Naive thymus-derived CD4-positive, alpha-beta T cell (primary cell): ENCODE measurements around the gene GRIPAP1. TPM values are rescaled to one million over a fixed set of nuclear protein-coding genes. Genes with fewer than 3 reads are reported as not detected.

Source experiments
- ATAC-seq: fragments of 150-1000 bp; cut with Tn5 transposase; 2 replicates; pipeline ENCODE4 v1.10.0; 2021; ENCODE audit warnings: mild to moderate bottlenecking, moderate library complexity
- CTCF ChIA-PET: fragments of 350-600 bp; sonication (Branson Sonifier 250); formaldehyde crosslinking; loops from one replicate; lab custom pipeline; 2021; ENCODE audit warnings: antibody characterized with exemption; lab: Charles Lee
- POLR2A ChIA-PET: fragments of 350-600 bp; sonication (Branson Sonifier 250); formaldehyde crosslinking; loops from one replicate; lab custom pipeline; 2021; ENCODE audit warnings: antibody characterized with exemption, inconsistent platforms; lab: Charles Lee
- DNase-seq, 9 donors: peaks; one replicate each; pipeline versions ENCODE4 v3.0.0 to v3.0.0-alpha.2; 2020 to 2022; ENCODE audit warnings: mixed read lengths in 1 of 9
- H3K27ac ChIP-seq: one replicate; pipeline ENCODE4 v1.7.0; 2013; ENCODE audit warnings: mild to moderate bottlenecking, low read depth, low read length, moderate library complexity
- H3K27me3 ChIP-seq, 2 donors: one replicate each; pipeline ENCODE4 v1.7.0; 2013; ENCODE audit warnings: low read length in 2 of 2, mild to moderate bottlenecking in 2 of 2, moderate library complexity in 2 of 2; ENCODE audit not compliant: control insufficient read depth in 2 of 2, insufficient read depth in 2 of 2
- H3K36me3 ChIP-seq, 3 experiments: 1 replicate in 2 of 3; 2 replicates in 1 of 3; pipeline ENCODE4 v1.7.0; 2013; ENCODE audit warnings: low read length in 3 of 3, mild to moderate bottlenecking in 3 of 3, moderate library complexity in 1 of 3; ENCODE audit not compliant: insufficient read depth in 3 of 3, control insufficient read depth in 2 of 3
- H3K4me1 ChIP-seq, 2 donors: one replicate each; pipeline ENCODE4 v1.7.0; 2013; ENCODE audit warnings: low read length in 2 of 2, mild to moderate bottlenecking in 2 of 2, moderate library complexity in 1 of 2; ENCODE audit not compliant: control insufficient read depth in 2 of 2, insufficient read depth in 2 of 2
- H3K4me3 ChIP-seq: 2 replicates; pipeline ENCODE4 v1.7.0; 2013; ENCODE audit warnings: mild to moderate bottlenecking, low read length
- H3K9me3 ChIP-seq, 3 experiments: 1 replicate in 2 of 3; 2 replicates in 1 of 3; pipeline ENCODE4 v1.7.0; 2013; ENCODE audit warnings: low read length in 3 of 3; ENCODE audit not compliant: control insufficient read depth in 2 of 3
- H3K27ac Mint-ChIP-seq, 9 donors: one replicate each; pipeline ENCODE4 v1.8.0; 2020 to 2022; ENCODE audit warnings: mixed read lengths in 9 of 9, mild to moderate bottlenecking in 8 of 9, moderate library complexity in 5 of 9, inconsistent platforms in 2 of 9
- H3K27me3 Mint-ChIP-seq, 5 donors: one replicate each; pipeline ENCODE4 v1.8.0; 2021 to 2022; ENCODE audit warnings: mixed read lengths in 5 of 5, mild to moderate bottlenecking in 1 of 5
- H3K36me3 Mint-ChIP-seq, 5 donors: one replicate each; pipeline ENCODE4 v1.8.0; 2020 to 2022; ENCODE audit warnings: mixed read lengths in 5 of 5, mild to moderate bottlenecking in 3 of 5, inconsistent platforms in 1 of 5
- H3K4me1 Mint-ChIP-seq, 7 donors: one replicate each; pipeline ENCODE4 v1.8.0; 2020 to 2022; ENCODE audit warnings: mixed read lengths in 7 of 7, mild to moderate bottlenecking in 3 of 7, inconsistent platforms in 1 of 7
- H3K4me3 Mint-ChIP-seq, 10 donors: one replicate each; pipeline ENCODE4 v1.8.0; 2020 to 2022; ENCODE audit warnings: mild to moderate bottlenecking in 10 of 10, mixed read lengths in 10 of 10, moderate library complexity in 6 of 10, inconsistent platforms in 2 of 10
- H3K9me3 Mint-ChIP-seq, 11 donors: one replicate each; pipeline ENCODE4 v1.8.0; 2020 to 2022; ENCODE audit warnings: mixed read lengths in 11 of 11, mild to moderate bottlenecking in 4 of 11, inconsistent platforms in 1 of 11, moderate library complexity in 1 of 11
- intact Hi-C, 2 donors: fragments of 100-400 bp; cut with micrococcal nuclease; formaldehyde crosslinking; loops; one replicate each; pipeline ENCODE4 v1.15.1; 2023
- polyA plus RNA-seq, 2 donors: library from polyadenylated mRNA; unstranded; fragments of 300-500 nt; fragmentation: Illumina TruSeq; gene quantifications; one replicate each; pipeline ENCODE4 v1.2.3, GENCODE V29; 2021
- total RNA-seq, 6 experiments: library from RNA in 5 of 6; stranded (reverse) in 5 of 6; gene quantifications; 1 replicate in 5 of 6; 2 replicates in 1 of 6; pipeline ENCODE4 v1.2.3 and lab custom pipeline; 2021 to 2026

Gene GRIPAP1
- total and polyA plus RNA-seq, 7 experiments from 2014 or later: 13.6 to 108 (median 103) TPM

- H3K27me3 ChIP-seq: no peaks in the 10 kb centered on the region
- H3K36me3 ChIP-seq: peaks cover 0 to 27% (median 0%) of the 10 kb centered on the region in 3 experiments
- peaks cover 0 to 3% (median 0%) of the 10 kb centered on the region in 11 donors for H3K9me3 Mint-ChIP-seq
- no peaks in the 10 kb centered on the region for H3K9me3 ChIP-seq
- no peak overlapping the region for H3K27ac ChIP-seq
- H3K27me3 Mint-ChIP-seq: no peaks in the 10 kb centered on the region
- DNase-seq (no peak), ATAC-seq (no peak)
- H3K4me1 Mint-ChIP-seq: peaks cover 10 to 48% (median 39%) of the 10 kb centered on the region in 7 donors
- POLR2A ChIA-PET: interaction anchor here (0.9 kb wide), 1 partner anchor 41 kb away, joined by 3 read pairs; no protein-coding TSS in a partner anchor
- intact Hi-C loops: no loop called here
- CTCF ChIA-PET: no interaction called here
- H3K36me3 Mint-ChIP-seq: peaks cover 4 to 35% (median 22%) of the 10 kb centered on the region in 5 donors
- H3K4me3 ChIP-seq: no peak overlapping the region
- no peak overlapping the region for H3K27ac Mint-ChIP-seq
- H3K4me3 Mint-ChIP-seq: no peak overlapping the region
- peaks cover 9 to 10% of the 10 kb centered on the region in 2 donors for H3K4me1 ChIP-seq
Observed at GRCh38 chrX:48999030-48999429, 3.0 kb downstream of the GRIPAP1 start.

GRCh38 chrX:48998391-48998790, 3.7 kb downstream of the GRIPAP1 start:
- no peak overlapping the region for H3K4me3 ChIP-seq
- no peak for DNase-seq
- no peak overlapping the region for H3K27ac ChIP-seq
- peaks cover 0 to 3% (median 0%) of the 10 kb centered on the region in 11 donors for H3K9me3 Mint-ChIP-seq
- no peak for ATAC-seq
- peaks cover 6 to 35% (median 22%) of the 10 kb centered on the region in 5 donors for H3K36me3 Mint-ChIP-seq
- no peaks in the 10 kb centered on the region for H3K9me3 ChIP-seq
- CTCF ChIA-PET: no interaction called here
- intact Hi-C loops: no loop called here
- peaks cover 10 to 46% (median 36%) of the 10 kb centered on the region in 7 donors for H3K4me1 Mint-ChIP-seq
- peak overlapping the region in 4 of 9 donors; percentile 14 to 89 (median 39) for H3K27ac Mint-ChIP-seq
- H3K27me3 ChIP-seq: no peaks in the 10 kb centered on the region
- H3K27me3 Mint-ChIP-seq: no peaks in the 10 kb centered on the region
- H3K36me3 ChIP-seq: peaks cover 0 to 33% (median 0%) of the 10 kb centered on the region in 3 experiments
- H3K4me1 ChIP-seq: peaks cover 9 to 10% of the 10 kb centered on the region in 2 donors
- POLR2A ChIA-PET: interaction anchor here (0.9 kb wide), 1 partner anchor 40 kb away, joined by 3 read pairs; no protein-coding TSS in a partner anchor
- peak overlapping the region in 2 of 10 donors; percentile 47 to 64 for H3K4me3 Mint-ChIP-seq

- Histone ChIP-seq H3K4me3 (no peak overlapping the region), H3K4me1 (peaks cover 9 to 10% of the 10 kb centered on the region in 2 donors), H3K36me3 (peaks cover 0 to 38% (median 0%) of the 10 kb centered on the region in 3 experiments), H3K27me3 (no peaks in the 10 kb centered on the region), H3K9me3 (no peaks in the 10 kb centered on the region), H3K27ac (no peak overlapping the region)
- ATAC-seq: no peak
- intact Hi-C loops: no loop called here
- Mint-ChIP-seq H3K4me1 (peaks cover 10 to 46% (median 36%) of the 10 kb centered on the region in 7 donors), H3K36me3 (peaks cover 8 to 35% (median 22%) of the 10 kb centered on the region in 5 donors), H3K27ac (peak overlapping the region in 2 of 9 donors; percentile 19 to 89), H3K9me3 (peaks cover 0 to 3% (median 0%) of the 10 kb centered on the region in 11 donors), H3K4me3 (peak overlapping the region in 1 of 10 donors; percentile 47), H3K27me3 (no peaks in the 10 kb centered on the region)
- POLR2A ChIA-PET: interaction anchor here (0.9 kb wide), 1 partner anchor 40 kb away, joined by 3 read pairs; no protein-coding TSS in a partner anchor
- no peak for DNase-seq
- CTCF ChIA-PET: no interaction called here
Observed at GRCh38 chrX:48997865-48998264, 4.2 kb downstream of the GRIPAP1 start.

- Histone ChIP-seq H3K4me1 (peaks cover 9 to 10% of the 10 kb centered on the region in 2 donors), H3K9me3 (no peaks in the 10 kb centered on the region), H3K4me3 (no peak overlapping the region), H3K27me3 (no peaks in the 10 kb centered on the region), H3K36me3 (peaks cover 0 to 41% (median 0%) of the 10 kb centered on the region in 3 experiments), H3K27ac (no peak overlapping the region)
- DNase-seq: no peak
- ChIA-PET POLR2A (no interaction called here), CTCF (no interaction called here)
- ATAC-seq: no peak
- peak overlapping the region in 3 of 10 donors; percentile 36 to 47 (median 37) for H3K4me3 Mint-ChIP-seq
- no peaks in the 10 kb centered on the region for H3K27me3 Mint-ChIP-seq
- peaks cover 10 to 46% (median 36%) of the 10 kb centered on the region in 7 donors for H3K4me1 Mint-ChIP-seq
- H3K36me3 Mint-ChIP-seq: peaks cover 8 to 38% (median 24%) of the 10 kb centered on the region in 5 donors
- H3K9me3 Mint-ChIP-seq: peaks cover 0 to 3% (median 0%) of the 10 kb centered on the region in 11 donors
- peak overlapping the region in 1 of 9 donors; percentile 19 for H3K27ac Mint-ChIP-seq
- intact Hi-C loops: no loop called here
Observed at GRCh38 chrX:48997455-48997854, 4.6 kb downstream of the GRIPAP1 start.

GRCh38 chrX:48996969-48997368, 5.1 kb downstream of the GRIPAP1 start:
- no peak for ATAC-seq
- CTCF ChIA-PET: no interaction called here
- H3K4me3 ChIP-seq: no peak overlapping the region
- peaks cover 10 to 44% (median 36%) of the 10 kb centered on the region in 7 donors for H3K4me1 Mint-ChIP-seq
- intact Hi-C loops: no loop called here
- H3K36me3 Mint-ChIP-seq: peaks cover 8 to 38% (median 26%) of the 10 kb centered on the region in 5 donors
- POLR2A ChIA-PET: no interaction called here
- DNase-seq: peak in 1 of 9 donors; percentile 4
- no peaks in the 10 kb centered on the region for H3K27me3 ChIP-seq
- peaks cover 0 to 3% (median 0%) of the 10 kb centered on the region in 11 donors for H3K9me3 Mint-ChIP-seq
- H3K27ac ChIP-seq: no peak overlapping the region
- H3K9me3 ChIP-seq: no peaks in the 10 kb centered on the region
- H3K4me3 Mint-ChIP-seq: peak overlapping the region in 3 of 10 donors; percentile 36 to 47 (median 37)
- no peak overlapping the region for H3K27ac Mint-ChIP-seq
- H3K27me3 Mint-ChIP-seq: no peaks in the 10 kb centered on the region
- H3K4me1 ChIP-seq: peaks cover 9 to 10% of the 10 kb centered on the region in 2 donors
- H3K36me3 ChIP-seq: peaks cover 0 to 43% (median 0%) of the 10 kb centered on the region in 3 experiments

GRCh38 chrX:48992341-48992740, 9.7 kb downstream of the GRIPAP1 start:
- DNase-seq (no peak), ATAC-seq (no peak)
- Mint-ChIP-seq H3K36me3 (peaks cover 4 to 22% (median 13%) of the 10 kb centered on the region in 5 donors), H3K9me3 (peaks cover 0 to 2% (median 0%) of the 10 kb centered on the region in 11 donors), H3K27me3 (no peaks in the 10 kb centered on the region), H3K4me3 (no peak overlapping the region), H3K4me1 (peaks cover 3 to 10% (median 6%) of the 10 kb centered on the region in 7 donors), H3K27ac (peak overlapping the region in 3 of 9 donors; percentile 12 to 51 (median 48))
- ChIA-PET POLR2A (interaction anchor here (0.5 to 0.6 kb wide), 2 partner anchors 15 to 309 kb away, joined by 3 read pairs; partner anchors contain the start of gene WAS), CTCF (no interaction called here)
- no peaks in the 10 kb centered on the region for H3K9me3 ChIP-seq
- no peak overlapping the region for H3K4me3 ChIP-seq
- intact Hi-C loops: no loop called here
- H3K36me3 ChIP-seq: peaks cover 0 to 63% (median 3%) of the 10 kb centered on the region in 3 experiments
- H3K27me3 ChIP-seq: no peaks in the 10 kb centered on the region
- H3K4me1 ChIP-seq: no peaks in the 10 kb centered on the region
- H3K27ac ChIP-seq: no peak overlapping the region
